ENCODE results near the gene DENND10. TPM values are rescaled to one million over a fixed set of nuclear protein-coding genes. Genes with fewer than 3 reads are reported as not detected.
A peak's percentile ranks its signal among the peaks of the same experiment; 100 is the strongest.
"Not testable (repeated sequence)": the region's sequence is repeated elsewhere in the genome, so short reads cannot be mapped to it uniquely, and the experiment has no call there.

The DENND10 gene
- total RNA-seq, 1 donor from 2014 or later = 35.0 TPM

- no peak for DNase-seq
Observed at GRCh38 chr10:119167041-119167440, 63.1 kb downstream of the DENND10 start.

- DNase-seq = no peak
Observed at GRCh38 chr10:119174109-119174508, 70.2 kb downstream of the DENND10 start.

GRCh38 chr10:119176166-119176565 is 72.3 kb downstream of the DENND10 start:
- no peak for DNase-seq

- peak; percentile 74 for DNase-seq
Observed at GRCh38 chr10:119177708-119178371, 73.9 kb downstream of the DENND10 start.

GRCh38 chr10:119178372-119179119 is 74.6 kb downstream of the DENND10 start, which contains the start of gene PRDX3:
TSS of gene PRDX3 (minus strand) at chr10:119178812. CDS start at chr10:119178790, 22 bp downstream.
- peak; percentile 84 for DNase-seq

GRCh38 chr10:119180850-119181400 is 77.0 kb downstream of the DENND10 start:
- DNase-seq = not testable (repeated sequence)

GRCh38 chr10:119183664-119184412 is 79.9 kb downstream of the DENND10 start:
- no peak for DNase-seq

Small RNA genes lying within 50 kb of the gene (small RNA-seq; reads per million reads assigned to genes)
- gene AL355598.1 (ENCODE audit: low replicate concordance) (not detected), gene RF00413 (ENCODE audit: low replicate concordance) (not detected), gene SNORA19 (ENCODE audit: low replicate concordance) (not detected)

Other genes starting within 250 kb of the DENND10 start
- 3.0 TPM for gene NANOS1, start 74.4 kb upstream of the DENND10 start, total RNA-seq
- gene EIF3A, start 23.3 kb upstream of the DENND10 start, total RNA-seq = 93.5 TPM
- gene SFXN4, start 61.6 kb downstream of the DENND10 start, total RNA-seq = 11.4 TPM
- 92.0 TPM for gene PRDX3, start 74.7 kb downstream of the DENND10 start, total RNA-seq
- 10.7 TPM for gene GRK5, start 103.5 kb downstream of the DENND10 start, total RNA-seq